Measurements from ENCODE around the gene CHCHD6.

The CHCHD6 gene

DNA sequence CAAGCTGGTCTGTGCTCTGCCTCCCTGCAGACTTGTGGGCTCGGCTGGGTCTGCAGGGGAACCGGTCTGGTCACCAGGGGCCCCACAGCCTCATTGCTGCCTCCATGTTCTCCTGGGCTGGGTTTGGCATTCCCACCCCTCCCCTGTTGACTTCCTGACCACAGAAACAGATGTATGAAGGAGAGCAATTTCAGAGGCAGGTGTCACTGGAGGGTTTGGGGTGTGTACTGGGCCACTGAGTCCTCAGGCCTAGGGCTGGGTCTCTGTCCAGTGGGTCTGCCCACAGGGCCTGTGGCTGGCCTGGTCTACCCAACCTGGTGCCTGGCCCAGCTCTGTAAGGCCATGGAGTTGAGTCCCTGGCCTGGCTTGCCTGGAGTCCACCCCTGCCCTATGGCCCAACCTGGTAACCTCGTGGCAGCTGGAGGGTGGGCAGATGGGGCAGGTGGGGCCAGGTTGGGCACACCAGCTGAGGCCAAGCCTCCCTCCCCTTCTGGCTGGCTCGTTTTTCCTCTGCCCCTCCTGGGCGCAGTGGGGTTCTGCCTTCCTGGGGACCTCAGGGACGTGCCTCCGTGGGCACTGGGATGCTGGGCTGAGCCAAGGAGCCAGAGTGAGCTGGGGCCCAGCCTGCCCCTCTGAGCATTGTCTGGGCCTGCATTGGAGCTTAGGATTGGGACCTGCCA, 299.7 kb downstream of the CHCHD6 start:
- no peak for DNase-seq (ENCODE audit: low spot score)
- in situ Hi-C loops (cut with MboI; ENCODE audit: low pct_unique_long_range_greater_than_20kb, low sequenced_read_pairs, unreplicated experiment), result no loop called here
- TF ChIP-seq, protein P1, sequence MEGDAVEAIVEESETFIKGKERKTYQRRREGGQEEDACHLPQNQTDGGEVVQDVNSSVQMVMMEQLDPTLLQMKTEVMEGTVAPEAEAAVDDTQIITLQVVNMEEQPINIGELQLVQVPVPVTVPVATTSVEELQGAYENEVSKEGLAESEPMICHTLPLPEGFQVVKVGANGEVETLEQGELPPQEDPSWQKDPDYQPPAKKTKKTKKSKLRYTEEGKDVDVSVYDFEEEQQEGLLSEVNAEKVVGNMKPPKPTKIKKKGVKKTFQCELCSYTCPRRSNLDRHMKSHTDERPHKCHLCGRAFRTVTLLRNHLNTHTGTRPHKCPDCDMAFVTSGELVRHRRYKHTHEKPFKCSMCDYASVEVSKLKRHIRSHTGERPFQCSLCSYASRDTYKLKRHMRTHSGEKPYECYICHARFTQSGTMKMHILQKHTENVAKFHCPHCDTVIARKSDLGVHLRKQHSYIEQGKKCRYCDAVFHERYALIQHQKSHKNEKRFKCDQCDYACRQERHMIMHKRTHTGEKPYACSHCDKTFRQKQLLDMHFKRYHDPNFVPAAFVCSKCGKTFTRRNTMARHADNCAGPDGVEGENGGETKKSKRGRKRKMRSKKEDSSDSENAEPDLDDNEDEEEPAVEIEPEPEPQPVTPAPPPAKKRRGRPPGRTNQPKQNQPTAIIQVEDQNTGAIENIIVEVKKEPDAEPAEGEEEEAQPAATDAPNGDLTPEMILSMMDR (IDR thresholded peaks at IDR 0.05; ENCODE audit: extremely low read depth, insufficient read depth, missing control alignments), result no peak

DNA sequence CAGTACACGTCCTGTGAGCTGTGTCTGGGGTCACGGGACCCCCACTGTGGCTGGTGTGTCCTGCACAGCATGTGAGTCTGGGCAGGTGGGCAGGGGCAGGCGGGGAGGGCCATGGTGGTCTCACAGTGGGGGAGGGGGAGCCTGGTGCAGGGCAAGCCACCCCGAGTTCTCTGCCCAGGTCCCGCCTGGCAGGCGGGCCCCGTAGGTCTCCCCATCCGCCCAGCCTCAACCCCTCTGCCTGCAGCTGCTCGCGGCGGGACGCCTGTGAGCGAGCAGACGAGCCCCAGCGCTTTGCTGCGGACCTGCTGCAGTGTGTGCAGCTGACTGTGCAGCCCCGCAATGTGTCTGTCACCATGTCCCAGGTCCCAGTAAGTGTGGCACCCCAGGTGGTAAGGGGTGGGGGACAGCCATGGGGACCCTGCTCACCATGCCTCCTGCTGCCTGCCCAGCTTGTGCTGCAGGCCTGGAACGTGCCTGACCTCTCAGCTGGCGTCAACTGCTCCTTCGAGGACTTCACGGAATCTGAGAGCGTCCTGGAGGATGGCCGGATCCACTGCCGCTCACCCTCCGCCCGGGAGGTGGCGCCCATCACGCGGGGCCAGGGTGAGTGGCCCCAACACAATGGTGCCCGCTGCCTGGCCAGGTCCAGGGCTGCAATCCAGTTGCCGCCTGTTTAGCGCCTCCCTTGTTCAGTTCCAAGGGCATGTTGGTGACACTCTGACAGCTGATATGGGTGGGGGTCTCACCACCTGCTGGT, 300.8 kb downstream of the CHCHD6 start:
- DNase-seq (ENCODE audit: low spot score), result no peak
- TF ChIP-seq, protein P1 (IDR thresholded peaks at IDR 0.05; ENCODE audit: extremely low read depth, insufficient read depth, missing control alignments), result no peak
- in situ Hi-C loops (cut with MboI; ENCODE audit: low pct_unique_long_range_greater_than_20kb, low sequenced_read_pairs, unreplicated experiment), result no loop called here

DNA sequence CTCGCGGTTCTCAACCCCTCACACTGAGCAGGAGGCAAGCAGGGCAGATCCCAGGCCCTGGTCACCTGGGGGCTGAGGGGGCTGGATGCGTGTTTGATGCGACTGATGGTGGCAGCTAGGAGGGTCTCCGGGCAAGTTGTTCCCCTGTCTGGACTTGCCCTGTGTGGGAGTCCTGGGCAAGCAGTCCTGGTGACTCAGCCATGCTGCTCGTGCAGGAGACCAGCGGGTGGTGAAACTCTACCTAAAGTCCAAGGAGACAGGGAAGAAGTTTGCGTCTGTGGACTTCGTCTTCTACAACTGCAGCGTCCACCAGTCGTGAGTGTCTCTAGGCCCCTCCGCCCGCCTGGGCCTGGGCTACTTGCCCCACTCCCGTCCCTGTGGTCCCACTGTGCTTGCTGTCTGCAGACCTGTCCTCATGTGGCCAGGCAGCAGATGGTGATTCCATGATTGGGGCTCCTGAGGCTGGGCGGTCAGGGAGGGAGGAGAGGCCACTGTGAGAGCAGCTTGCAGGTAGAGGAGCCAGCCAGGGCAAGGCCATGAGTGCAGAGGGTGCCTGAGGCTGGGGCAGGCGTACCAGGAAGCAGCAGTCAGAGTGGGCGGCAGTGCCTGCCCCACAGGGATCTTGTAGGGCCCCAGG, 301.9 kb downstream of the CHCHD6 start:
- DNase-seq (ENCODE audit: low spot score), result no peak
- TF ChIP-seq, protein P1 (IDR thresholded peaks at IDR 0.05; ENCODE audit: extremely low read depth, insufficient read depth, missing control alignments), result no peak
- in situ Hi-C loops (cut with MboI; ENCODE audit: low pct_unique_long_range_greater_than_20kb, low sequenced_read_pairs, unreplicated experiment), result no loop called here

DNA sequence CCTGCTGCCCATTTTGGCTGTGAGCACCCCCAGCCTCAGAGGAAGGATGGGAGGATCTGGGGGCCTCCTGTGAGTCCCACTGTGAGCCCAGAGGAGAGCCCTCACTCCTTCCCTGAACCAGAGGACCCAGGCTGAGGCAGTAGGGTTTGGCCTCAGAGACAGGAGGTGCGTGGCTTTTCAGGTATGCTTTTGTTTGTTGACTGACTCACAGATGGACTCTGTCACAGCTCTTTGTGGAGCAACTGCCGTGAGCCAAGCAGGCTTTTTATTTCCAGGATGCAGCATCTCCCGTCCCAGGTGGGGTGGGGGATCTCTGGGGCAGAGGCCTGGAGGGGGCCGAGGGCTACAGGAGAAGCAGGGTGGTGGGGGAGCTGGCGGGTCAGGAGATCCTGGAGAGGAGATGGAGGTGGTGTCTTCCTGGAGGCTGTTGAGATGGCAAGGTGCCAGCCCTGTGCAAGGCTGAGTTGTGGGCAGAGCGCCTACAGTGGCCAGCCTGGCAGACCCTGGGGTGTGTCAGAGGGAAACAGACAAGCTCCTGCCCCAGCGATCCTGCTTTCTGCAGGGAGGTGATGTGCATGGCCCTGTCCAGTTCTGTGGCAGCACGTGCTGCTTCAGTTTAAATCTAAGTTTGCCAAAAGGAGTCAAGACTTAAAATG, 302.9 kb downstream of the CHCHD6 start:
- in situ Hi-C loops (cut with MboI; ENCODE audit: low pct_unique_long_range_greater_than_20kb, low sequenced_read_pairs, unreplicated experiment), result no loop called here
- no peak for DNase-seq (ENCODE audit: low spot score)
- TF ChIP-seq, protein P1 (IDR thresholded peaks at IDR 0.05; ENCODE audit: extremely low read depth, insufficient read depth, missing control alignments), result no peak

DNA sequence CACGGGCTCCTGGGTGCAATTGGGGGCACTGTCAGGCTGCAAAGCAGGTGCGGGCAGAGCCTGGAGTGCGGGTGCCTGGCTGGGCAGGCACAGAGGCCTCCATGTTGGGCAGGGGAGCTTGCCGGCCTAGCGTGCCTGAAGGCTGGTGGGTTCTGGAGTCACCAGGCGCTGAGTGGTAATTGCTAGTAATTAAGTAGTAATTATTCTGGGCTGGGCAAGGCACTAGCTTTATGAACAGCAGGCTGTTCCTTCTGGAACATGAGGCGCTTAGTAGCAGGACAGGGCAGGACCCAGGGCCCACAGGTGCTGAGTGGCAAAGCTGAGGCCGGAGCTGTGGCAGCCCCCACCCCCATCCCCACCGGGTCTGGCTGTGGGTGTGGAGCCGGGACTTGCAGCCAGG, 304.2 kb downstream of the CHCHD6 start:
- in situ Hi-C loops (cut with MboI; ENCODE audit: low pct_unique_long_range_greater_than_20kb, low sequenced_read_pairs, unreplicated experiment), result no loop called here
- TF ChIP-seq, protein P1 (IDR thresholded peaks at IDR 0.05; ENCODE audit: extremely low read depth, insufficient read depth, missing control alignments), result no peak
- DNase-seq (ENCODE audit: low spot score), result no peak

DNA sequence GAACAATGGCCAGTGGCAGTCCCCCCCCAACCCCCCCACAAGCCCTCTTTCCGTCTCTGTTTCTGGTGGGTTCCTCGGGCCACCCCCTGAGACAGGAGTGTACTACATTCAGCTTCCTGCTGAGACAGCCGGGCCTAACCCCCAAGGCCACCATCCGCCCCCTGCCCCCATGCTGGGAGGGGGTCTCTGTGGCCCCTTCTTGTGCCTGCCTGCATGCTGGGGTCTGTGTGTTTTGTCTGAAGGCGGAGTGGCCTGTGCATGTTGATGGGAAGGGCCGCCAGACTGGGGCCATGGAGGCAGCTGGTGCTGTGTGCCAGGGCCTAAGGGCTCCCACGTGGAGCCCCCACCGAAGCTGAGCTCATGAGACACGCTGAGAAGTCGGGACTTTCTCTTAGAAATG, 305.5 kb downstream of the CHCHD6 start:
- no peak for DNase-seq (ENCODE audit: low spot score)
- TF ChIP-seq, protein P1 (IDR thresholded peaks at IDR 0.05; ENCODE audit: extremely low read depth, insufficient read depth, missing control alignments), result no peak
- in situ Hi-C loops (cut with MboI; ENCODE audit: low pct_unique_long_range_greater_than_20kb, low sequenced_read_pairs, unreplicated experiment), result no loop called here
